K562 (cell line): Measurements from ENCODE around the gene ZDHHC24. TPM values are rescaled to one million over a fixed set of nuclear protein-coding genes. Genes with fewer than 3 reads are reported as not detected.
A peak's percentile ranks its signal among the peaks of the same experiment; 100 is the strongest.

Source experiments
- BDP1 ChIP-seq: IDR thresholded peaks from 3 replicates; pipeline ENCODE4 v1.6.1; 2011; ENCODE audit not compliant: insufficient read length, insufficient read depth
- C11orf30 ChIP-seq: fragments of 450-650 bp; IDR thresholded peaks from 2 replicates; pipeline ENCODE4 v1.6.1; 2016; ENCODE audit warnings: low read depth, mild to moderate bottlenecking
- CTBP1 ChIP-seq: fragments of 450-650 bp; IDR thresholded peaks from 2 replicates; pipeline ENCODE4 v1.6.1; 2016; ENCODE audit warnings: borderline replicate concordance
- ELF1 ChIP-seq: fragments of 200-800 bp; sonication (Bioruptor generic); IDR thresholded peaks from 2 replicates; pipeline ENCODE4 v1.6.1; 2016; ENCODE audit warnings: missing genetic modification characterization, missing compliant biosample characterization
- FOS ChIP-seq: IDR thresholded peaks from 3 replicates; pipeline ENCODE4 v1.6.1; 2011; ENCODE audit not compliant: insufficient read length; ENCODE audit errors: extremely low read depth
- FOXK2 ChIP-seq, 2 experiments: fragments of 450-650 bp; IDR thresholded peaks in 1 of 2; conservative IDR thresholded peaks in 1 of 2; 2 replicates each; pipeline ENCODE4 v1.6.1; 2016; ENCODE audit warnings: low read depth in 2 of 2, mild to moderate bottlenecking in 1 of 2
- GTF2F1 ChIP-seq: IDR thresholded peaks from 2 replicates; pipeline ENCODE4 v1.6.1; 2011; ENCODE audit warnings: low read depth, low read length, improper control_type of control experiment
- MAZ ChIP-seq, 2 experiments: fragments of 450-650 bp in 1 of 2; sonication (generic) in 1 of 2; formaldehyde crosslinking; IDR thresholded peaks in 1 of 2; conservative IDR thresholded peaks in 1 of 2; 2 replicates each; pipeline versions ENCODE4 v1.4.0 to v1.5.0; 2020; ENCODE audit warnings: mild to moderate bottlenecking in 1 of 2, missing genetic modification reagents in 1 of 2
- MBD2 ChIP-seq: sonication (generic); IDR thresholded peaks from 2 replicates; pipeline ENCODE4 v1.6.1; 2016; ENCODE audit warnings: low read depth, borderline replicate concordance
- MTA3 ChIP-seq: fragments of 450-650 bp; formaldehyde crosslinking; IDR thresholded peaks from 2 replicates; pipeline ENCODE4 v1.6.1; 2017; ENCODE audit warnings: mild to moderate bottlenecking, borderline replicate concordance
- RNF2 ChIP-seq: sonication (generic); IDR thresholded peaks from 2 replicates; pipeline ENCODE4 v1.6.1; 2016
- SMAD3 ChIP-seq: fragments of 450-650 bp; formaldehyde crosslinking; conservative IDR thresholded peaks from 2 replicates; pipeline ENCODE4 v1.4.0; 2020; ENCODE audit warnings: mild to moderate bottlenecking
- SMARCE1 ChIP-seq: fragments of 450-650 bp; IDR thresholded peaks from 2 replicates; pipeline ENCODE4 v1.7.1; 2016; ENCODE audit warnings: mild to moderate bottlenecking
- SPI1 ChIP-seq: IDR thresholded peaks from 2 replicates; pipeline ENCODE4 v1.6.1; 2011; ENCODE audit warnings: low read depth, low read length, control low read depth, borderline replicate concordance
- TBP ChIP-seq: optimal IDR thresholded peaks from 2 replicates; pipeline ENCODE3; 2011; ENCODE audit warnings: low read depth, low read length, improper control_type of control experiment
- ZNF12 ChIP-seq: sonication (generic); formaldehyde crosslinking; IDR thresholded peaks from 2 replicates; pipeline ENCODE4 v1.4.0; 2020; ENCODE audit warnings: mild to moderate bottlenecking, missing genetic modification reagents
- ZNF583 ChIP-seq: fragments of 250-450 bp; sonication (Bioruptor Pico); IDR thresholded peaks from 2 replicates; pipeline ENCODE4 v1.4.0; 2020
- ZNF717 ChIP-seq: fragments of 250-450 bp; sonication (Bioruptor Pico); IDR thresholded peaks from 2 replicates; pipeline ENCODE4 v1.5.0; 2021
- polyA plus RNA-seq, 8 experiments: library from polyadenylated mRNA; depleted of rRNA in 4 of 8; stranded (reverse) in 5 of 8; unstranded in 3 of 8; fragments of >200 nt; fragmentation: Nextera tagmentation in 2 of 8; fragmentation: Illumina TruSeq in 1 of 8; extraction: Ambion mirVana in 2 of 8; extraction: Trizol in 1 of 8; gene quantifications; 2 replicates each; pipeline versions ENCODE4 v1.2.1 to v1.2.3, GENCODE V29; 2011 to 2014; ENCODE audit warnings: inconsistent platforms in 1 of 8, missing spikeins in 1 of 8
- total RNA-seq, 7 experiments: library from RNA; depleted of rRNA in 6 of 7; stranded (reverse); fragments of >200 nt in 6 of 7; fragmentation: Illumina TruSeq in 2 of 7; extraction: Trizol in 2 of 7; gene quantifications; 2 replicates each; pipeline versions ENCODE4 v1.2.1 to v1.2.3, GENCODE V29; 2011 to 2021; ENCODE audit warnings: low replicate concordance in 1 of 7
- TF ChIP-seq, protein P1 (sequence below): fragments of 450-650 bp; IDR thresholded peaks from 2 replicates; pipeline ENCODE4 v1.7.1; 2018; ENCODE audit warnings: mild to moderate bottlenecking, low read depth; ENCODE audit not compliant: partially characterized antibody
- TF ChIP-seq, protein P2 (sequence below): fragments of 450-650 bp; formaldehyde crosslinking; conservative IDR thresholded peaks from 2 replicates; pipeline ENCODE4 v1.4.0; 2022; ENCODE audit warnings: mild to moderate bottlenecking, missing genetic modification characterization
- TF ChIP-seq, protein P3 (sequence below): fragments of 250-450 bp; sonication (Bioruptor Pico); IDR thresholded peaks from 2 replicates; pipeline ENCODE4 v1.4.0; 2020; ENCODE audit warnings: borderline replicate concordance
- TF ChIP-seq, protein P4 (sequence below): sonication (generic); formaldehyde crosslinking; IDR thresholded peaks from 2 replicates; pipeline ENCODE4 v1.8.0; 2023; ENCODE audit warnings: mild to moderate bottlenecking, missing genetic modification reagents

Gene ZDHHC24
- total and polyA plus RNA-seq, 9 of the 15 experiments (the other 6 are each of a cell fraction or from before 2014, with no cell fraction given): 0.45 to 11.2 (median 2.7) TPM

DNA sequence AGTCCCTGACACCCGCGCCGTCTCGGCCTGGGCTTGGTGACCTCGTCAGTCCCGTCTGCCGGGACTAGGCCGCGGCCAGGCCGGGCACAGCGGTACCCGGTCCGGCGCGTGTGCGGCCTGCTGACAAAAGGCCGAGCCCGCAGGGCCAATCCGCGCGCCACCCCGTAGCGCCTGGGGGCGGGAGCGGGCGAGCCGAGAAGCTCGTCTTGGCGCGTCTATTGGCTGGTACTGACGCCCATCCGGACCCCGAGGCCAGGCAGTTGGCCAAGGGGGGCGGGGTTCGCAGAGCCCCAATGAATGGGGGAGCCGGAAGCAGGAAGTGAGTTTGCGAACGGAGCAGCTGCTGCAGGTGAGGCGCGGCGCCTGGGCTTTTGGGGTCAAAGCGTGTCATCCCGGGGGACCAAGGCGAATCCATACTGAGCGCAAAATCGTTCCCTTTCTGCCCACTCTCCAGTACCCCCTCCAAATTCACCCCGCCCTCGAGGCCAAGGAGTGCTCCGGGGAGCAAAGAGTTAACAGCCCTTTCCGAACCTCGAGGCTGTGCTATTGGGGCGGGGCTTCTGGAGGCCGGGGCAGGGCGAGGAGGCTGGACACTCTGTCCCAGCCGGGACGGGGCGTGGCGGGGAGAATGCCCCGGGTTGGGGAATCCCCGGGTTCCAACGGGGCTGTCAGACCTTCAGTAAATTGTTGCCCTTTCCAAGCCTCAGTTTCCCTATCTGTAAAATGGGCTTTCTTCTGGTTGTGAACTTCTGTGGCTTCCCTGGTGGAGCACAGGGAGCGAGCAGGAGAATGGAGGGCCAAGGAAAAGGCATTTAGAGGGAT is 65.5 kb downstream of the ZDHHC24 start, which contains the start of gene DPP3 (continued):
- TF ChIP-seq, protein P1, sequence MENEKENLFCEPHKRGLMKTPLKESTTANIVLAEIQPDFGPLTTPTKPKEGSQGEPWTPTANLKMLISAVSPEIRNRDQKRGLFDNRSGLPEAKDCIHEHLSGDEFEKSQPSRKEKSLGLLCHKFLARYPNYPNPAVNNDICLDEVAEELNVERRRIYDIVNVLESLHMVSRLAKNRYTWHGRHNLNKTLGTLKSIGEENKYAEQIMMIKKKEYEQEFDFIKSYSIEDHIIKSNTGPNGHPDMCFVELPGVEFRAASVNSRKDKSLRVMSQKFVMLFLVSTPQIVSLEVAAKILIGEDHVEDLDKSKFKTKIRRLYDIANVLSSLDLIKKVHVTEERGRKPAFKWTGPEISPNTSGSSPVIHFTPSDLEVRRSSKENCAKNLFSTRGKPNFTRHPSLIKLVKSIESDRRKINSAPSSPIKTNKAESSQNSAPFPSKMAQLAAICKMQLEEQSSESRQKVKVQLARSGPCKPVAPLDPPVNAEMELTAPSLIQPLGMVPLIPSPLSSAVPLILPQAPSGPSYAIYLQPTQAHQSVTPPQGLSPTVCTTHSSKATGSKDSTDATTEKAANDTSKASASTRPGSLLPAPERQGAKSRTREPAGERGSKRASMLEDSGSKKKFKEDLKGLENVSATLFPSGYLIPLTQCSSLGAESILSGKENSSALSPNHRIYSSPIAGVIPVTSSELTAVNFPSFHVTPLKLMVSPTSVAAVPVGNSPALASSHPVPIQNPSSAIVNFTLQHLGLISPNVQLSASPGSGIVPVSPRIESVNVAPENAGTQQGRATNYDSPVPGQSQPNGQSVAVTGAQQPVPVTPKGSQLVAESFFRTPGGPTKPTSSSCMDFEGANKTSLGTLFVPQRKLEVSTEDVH: peak; percentile 95
- TF ChIP-seq, protein P2, sequence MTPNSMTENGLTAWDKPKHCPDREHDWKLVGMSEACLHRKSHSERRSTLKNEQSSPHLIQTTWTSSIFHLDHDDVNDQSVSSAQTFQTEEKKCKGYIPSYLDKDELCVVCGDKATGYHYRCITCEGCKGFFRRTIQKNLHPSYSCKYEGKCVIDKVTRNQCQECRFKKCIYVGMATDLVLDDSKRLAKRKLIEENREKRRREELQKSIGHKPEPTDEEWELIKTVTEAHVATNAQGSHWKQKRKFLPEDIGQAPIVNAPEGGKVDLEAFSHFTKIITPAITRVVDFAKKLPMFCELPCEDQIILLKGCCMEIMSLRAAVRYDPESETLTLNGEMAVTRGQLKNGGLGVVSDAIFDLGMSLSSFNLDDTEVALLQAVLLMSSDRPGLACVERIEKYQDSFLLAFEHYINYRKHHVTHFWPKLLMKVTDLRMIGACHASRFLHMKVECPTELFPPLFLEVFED (CRISPR knock-in tag): 0 out of 2 replicates have a peak, but pooled peaks have one; percentile 44
- TF ChIP-seq SPI1 (peak; percentile 58), TBP (peak; percentile 76), SMAD3 (CRISPR knock-in tag) (0 out of 2 replicates have a peak, but pooled peaks have one; percentile 19), CTBP1 (peak; percentile 56; the same call in 1 of the 2 replicates), GTF2F1 (no peak), C11orf30 (peak; percentile 62; the same call in 1 of the 2 replicates), FOS (peak; percentile 86), BDP1 (no peak), MBD2 (peak; percentile 83; the same call in 1 of the 2 replicates), ELF1 (tag) (peak; percentile 98), ZNF12 (peak; percentile 50), SMARCE1 (peak; percentile 37; the same call in 1 of the 2 replicates), ZNF717 (CRISPR knock-in tag) (no peak), MTA3 (peak; percentile 89), FOXK2 (conservative IDR thresholded peaks at IDR 0.05 in 1 of 2, IDR thresholded peaks at IDR 0.05 in 1 of 2; ENCODE audit: low read depth in 2 of 2) (peak in 1 of 2 experiments; percentile 29; a peak in 2 of 4 replicates), RNF2 (no peak), ZNF583 (CRISPR knock-in tag) (no peak), MAZ (CRISPR knock-in tag; conservative IDR thresholded peaks at IDR 0.05 in 1 of 2, IDR thresholded peaks at IDR 0.05 in 1 of 2) (peak; percentile 67 to 89; a peak in 3 of 4 replicates)
- TF ChIP-seq, protein P3, sequence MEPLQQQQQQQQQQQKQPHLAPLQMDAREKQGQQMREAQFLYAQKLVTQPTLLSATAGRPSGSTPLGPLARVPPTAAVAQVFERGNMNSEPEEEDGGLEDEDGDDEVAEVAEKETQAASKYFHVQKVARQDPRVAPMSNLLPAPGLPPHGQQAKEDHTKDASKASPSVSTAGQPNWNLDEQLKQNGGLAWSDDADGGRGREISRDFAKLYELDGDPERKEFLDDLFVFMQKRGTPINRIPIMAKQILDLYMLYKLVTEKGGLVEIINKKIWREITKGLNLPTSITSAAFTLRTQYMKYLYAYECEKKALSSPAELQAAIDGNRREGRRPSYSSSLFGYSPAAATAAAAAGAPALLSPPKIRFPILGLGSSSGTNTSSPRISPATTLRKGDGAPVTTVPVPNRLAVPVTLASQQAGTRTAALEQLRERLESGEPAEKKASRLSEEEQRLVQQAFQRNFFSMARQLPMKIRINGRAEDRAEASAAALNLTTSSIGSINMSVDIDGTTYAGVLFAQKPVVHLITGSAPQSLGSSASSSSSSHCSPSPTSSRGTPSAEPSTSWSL (CRISPR knock-in tag): no peak
- TF ChIP-seq, protein P4, sequence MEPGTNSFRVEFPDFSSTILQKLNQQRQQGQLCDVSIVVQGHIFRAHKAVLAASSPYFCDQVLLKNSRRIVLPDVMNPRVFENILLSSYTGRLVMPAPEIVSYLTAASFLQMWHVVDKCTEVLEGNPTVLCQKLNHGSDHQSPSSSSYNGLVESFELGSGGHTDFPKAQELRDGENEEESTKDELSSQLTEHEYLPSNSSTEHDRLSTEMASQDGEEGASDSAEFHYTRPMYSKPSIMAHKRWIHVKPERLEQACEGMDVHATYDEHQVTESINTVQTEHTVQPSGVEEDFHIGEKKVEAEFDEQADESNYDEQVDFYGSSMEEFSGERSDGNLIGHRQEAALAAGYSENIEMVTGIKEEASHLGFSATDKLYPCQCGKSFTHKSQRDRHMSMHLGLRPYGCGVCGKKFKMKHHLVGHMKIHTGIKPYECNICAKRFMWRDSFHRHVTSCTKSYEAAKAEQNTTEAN (CRISPR knock-in tag): no peak
